ENCODE results near the gene RDM1. TPM values are rescaled to one million over a fixed set of nuclear protein-coding genes. Genes with fewer than 3 reads are reported as not detected.
A peak's percentile ranks its signal among the peaks of the same experiment; 100 is the strongest.

RDM1 gene
- not detected for total RNA-seq
- long read RNA-seq: 0 reads

- Histone ChIP-seq H3K36me3 (no peaks in the 10 kb centered on the region), H3K4me3 (peak within 1 kb of the TSS; percentile 57), H3K9me3 (replicated peaks) (no peaks in the 10 kb centered on the region), H3K27me3 (ENCODE audit: low read depth) (peaks cover 45% of the 10 kb centered on the region), H3K4me1 (peaks cover 25% of the 10 kb centered on the region), H3K27ac (replicated peaks) (no peak within 1 kb of the TSS)
- intact Hi-C loops (cut with micrococcal nuclease): no loop called here
- TF ChIP-seq CTCF (IDR thresholded peaks at IDR 0.05; ENCODE audit: borderline replicate concordance): no peak
- peak; percentile 47 for DNase-seq
These were observed at the start of gene RDM1 for GRCh38 chr17:35930211-35931065. RDM1 (minus strand) TSS chr17:35930773; CDS start chr17:35930727, 46 bp downstream.

GRCh38 chr17:35978346-35978745 lies 47.8 kb upstream of the RDM1 start:
- Histone ChIP-seq H3K4me3 (no peak overlapping the region), H3K9me3 (replicated peaks) (no peaks in the 10 kb centered on the region), H3K27ac (replicated peaks) (no peak overlapping the region), H3K27me3 (ENCODE audit: low read depth) (no peaks in the 10 kb centered on the region), H3K36me3 (no peaks in the 10 kb centered on the region), H3K4me1 (peaks cover 11% of the 10 kb centered on the region)
- intact Hi-C loops (cut with micrococcal nuclease): no loop called here
- DNase-seq: no peak
- no peak for TF ChIP-seq CTCF (IDR thresholded peaks at IDR 0.05; ENCODE audit: borderline replicate concordance)

- Histone ChIP-seq H3K4me3 (no peak overlapping the region), H3K4me1 (peaks cover 19% of the 10 kb centered on the region), H3K27ac (replicated peaks) (no peak overlapping the region), H3K36me3 (no peaks in the 10 kb centered on the region), H3K9me3 (replicated peaks) (no peaks in the 10 kb centered on the region), H3K27me3 (ENCODE audit: low read depth) (no peaks in the 10 kb centered on the region)
- intact Hi-C loops (cut with micrococcal nuclease): no loop called here
- TF ChIP-seq CTCF (IDR thresholded peaks at IDR 0.05; ENCODE audit: borderline replicate concordance): no peak
- no peak for DNase-seq
These were observed 46.9 kb upstream of the RDM1 start for GRCh38 chr17:35977509-35977908.

GRCh38 chr17:35973333-35974260 lies 43.0 kb upstream of the RDM1 start:
- Histone ChIP-seq H3K27ac (replicated peaks) (peak overlapping the region; percentile 47), H3K9me3 (replicated peaks) (no peaks in the 10 kb centered on the region), H3K36me3 (no peaks in the 10 kb centered on the region), H3K27me3 (ENCODE audit: low read depth) (no peaks in the 10 kb centered on the region), H3K4me1 (peaks cover 28% of the 10 kb centered on the region), H3K4me3 (no peak overlapping the region)
- no peak for DNase-seq
- no peak for TF ChIP-seq CTCF (IDR thresholded peaks at IDR 0.05; ENCODE audit: borderline replicate concordance)
- intact Hi-C loops (cut with micrococcal nuclease): no loop called here

- Histone ChIP-seq H3K4me1 (peaks cover 28% of the 10 kb centered on the region), H3K9me3 (replicated peaks) (no peaks in the 10 kb centered on the region), H3K27me3 (ENCODE audit: low read depth) (no peaks in the 10 kb centered on the region), H3K36me3 (no peaks in the 10 kb centered on the region), H3K4me3 (no peak overlapping the region), H3K27ac (replicated peaks) (peak overlapping the region; percentile 47)
- TF ChIP-seq CTCF (IDR thresholded peaks at IDR 0.05; ENCODE audit: borderline replicate concordance): no peak
- intact Hi-C loops (cut with micrococcal nuclease): no loop called here
- DNase-seq: no peak
These were observed 42.4 kb upstream of the RDM1 start for GRCh38 chr17:35972945-35973332.
